Measurements from ENCODE around the gene SPOPL.
"Not testable (repeated sequence)": the region's sequence is repeated elsewhere in the genome, so short reads cannot be mapped to it uniquely, and the experiment has no call there.

SPOPL gene

GRCh38 chr2:138494265-138494966 is 7.2 kb upstream of the SPOPL start:
- DNase-seq (ENCODE audit: low spot score) = no peak

DNA sequence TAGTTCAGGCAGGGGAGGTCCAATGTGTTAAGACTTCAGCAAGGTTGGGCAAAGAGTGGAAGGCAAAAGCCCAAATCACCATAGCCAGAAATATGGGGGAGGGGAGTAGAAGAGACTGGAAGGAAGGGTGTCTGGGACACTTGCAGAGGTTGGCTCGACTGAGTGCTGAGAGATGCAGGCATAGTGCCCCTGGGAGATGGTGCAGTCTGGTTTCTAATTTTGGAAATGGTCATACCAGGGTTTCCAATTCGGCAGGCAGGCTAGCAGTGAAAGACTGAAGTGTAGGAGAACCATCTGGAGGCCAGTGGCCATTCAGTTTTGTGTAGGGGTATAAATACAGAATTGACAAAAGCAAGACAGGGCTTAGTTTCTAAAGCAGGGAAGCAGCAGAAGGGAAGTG is 6.2 kb upstream of the SPOPL start:
- DNase-seq (ENCODE audit: low spot score) = no peak

DNA sequence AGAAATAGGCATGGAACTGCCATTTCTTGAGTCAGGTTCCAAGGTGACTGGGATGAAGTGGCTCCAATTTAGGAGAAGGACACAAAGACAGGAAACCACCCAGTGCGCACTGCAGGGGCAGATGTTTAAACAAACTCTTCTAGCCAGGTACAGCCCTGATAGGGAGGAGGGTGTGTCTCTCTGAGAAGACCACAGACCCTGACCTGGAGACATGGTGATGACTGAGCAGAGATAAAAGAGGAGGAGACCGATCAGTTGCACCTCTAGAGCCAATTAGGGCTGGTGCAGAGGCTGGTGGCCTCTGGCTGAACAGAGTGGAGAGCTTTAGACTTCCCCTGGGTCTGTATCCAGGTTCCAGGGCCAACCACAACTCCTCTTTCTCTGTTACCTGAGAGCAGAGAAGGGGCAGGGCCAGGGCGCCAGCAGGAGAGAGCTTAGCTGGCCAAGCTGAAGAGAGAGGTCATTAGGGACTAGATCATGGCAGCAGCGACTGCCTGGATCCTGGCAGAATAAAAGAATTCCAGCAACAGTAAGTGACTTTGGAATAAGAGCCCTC is 5.4 kb upstream of the SPOPL start:
- no peak for DNase-seq (ENCODE audit: low spot score)

DNA sequence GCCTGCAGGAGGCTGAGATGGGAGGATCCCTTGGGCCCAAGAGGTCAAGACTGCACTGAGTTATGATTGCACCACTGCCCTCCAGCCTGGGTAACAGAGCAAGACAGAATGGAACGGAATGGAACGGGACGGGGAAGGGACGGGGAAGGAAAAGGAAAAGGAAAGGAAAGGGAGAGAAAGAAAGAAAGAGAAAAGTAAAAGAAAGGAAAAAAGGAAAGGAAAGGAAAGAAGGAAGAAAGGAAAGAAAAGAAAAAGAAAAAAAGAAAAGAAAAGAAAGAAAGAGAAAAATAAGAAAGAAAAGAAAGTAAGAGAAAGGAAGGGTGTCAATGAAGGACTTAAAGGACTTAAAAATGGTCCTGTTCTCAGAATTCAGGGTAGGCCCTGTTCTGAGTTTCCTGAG is 4.3 kb upstream of the SPOPL start:
- no peak for DNase-seq (ENCODE audit: low spot score)

DNA sequence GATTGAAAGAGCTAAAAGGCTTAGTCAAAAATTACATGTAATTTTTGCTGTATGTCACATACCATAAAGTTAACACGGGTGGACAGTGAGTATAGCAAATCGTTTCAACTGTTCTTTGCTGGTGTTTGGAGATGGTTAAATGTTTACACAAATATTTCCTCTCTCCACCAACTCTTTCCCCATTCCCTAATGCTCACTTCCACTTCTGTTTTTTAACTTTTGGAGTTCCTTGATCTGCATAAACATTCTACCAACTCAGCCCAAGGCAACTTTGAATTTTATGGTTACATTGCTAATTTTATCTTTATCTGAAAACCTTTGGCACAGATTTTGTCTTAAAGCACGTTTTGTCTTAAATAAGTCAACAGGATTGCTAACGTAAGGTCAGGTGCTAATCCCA is 1.9 kb upstream of the SPOPL start:
- DNase-seq (ENCODE audit: low spot score) = no peak

GRCh38 chr2:138500592-138501424 is 762 bp upstream of the SPOPL start:
- DNase-seq (ENCODE audit: low spot score) = peak; percentile 15

DNA sequence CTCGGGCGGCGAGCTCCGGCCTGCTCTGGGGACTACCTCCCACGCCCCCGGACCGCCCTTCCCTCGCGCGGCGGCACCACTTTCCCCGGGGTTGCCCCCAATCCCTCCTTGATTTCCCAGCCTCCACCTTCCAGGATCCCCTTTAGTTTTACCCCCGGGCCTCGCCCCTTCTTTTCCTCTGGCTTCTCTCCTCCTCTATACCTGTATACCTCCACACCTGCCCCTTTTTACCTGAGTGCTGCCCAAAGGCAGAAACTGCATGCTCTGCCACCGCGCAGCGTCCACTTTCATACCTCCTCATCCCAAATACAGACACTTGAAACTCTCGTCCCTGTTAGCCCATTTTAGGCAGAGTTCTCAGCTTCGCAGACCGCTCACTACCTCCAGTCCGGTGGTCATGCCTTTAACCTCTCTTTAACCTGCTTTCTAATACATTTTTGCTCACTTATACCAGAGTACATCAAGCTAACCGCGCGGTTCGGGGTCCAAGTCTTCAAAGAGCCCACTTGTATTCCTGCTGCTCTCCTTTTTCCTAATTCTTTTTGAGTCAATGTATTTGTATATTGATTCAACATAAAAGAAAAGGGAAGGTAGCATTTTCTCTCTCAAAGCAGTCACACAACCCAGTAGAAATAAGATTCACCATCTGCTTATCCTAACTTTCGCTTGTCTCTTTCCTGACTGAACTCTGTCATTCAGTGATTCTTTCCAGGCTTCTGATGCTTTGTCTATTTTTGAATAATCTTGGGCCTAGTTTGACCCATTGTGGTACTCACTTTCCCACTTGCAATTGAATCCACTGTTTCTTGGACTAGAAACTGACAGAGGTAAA is 901 bp downstream of the SPOPL start:
- peak; percentile 43 for DNase-seq (ENCODE audit: low spot score)

DNA sequence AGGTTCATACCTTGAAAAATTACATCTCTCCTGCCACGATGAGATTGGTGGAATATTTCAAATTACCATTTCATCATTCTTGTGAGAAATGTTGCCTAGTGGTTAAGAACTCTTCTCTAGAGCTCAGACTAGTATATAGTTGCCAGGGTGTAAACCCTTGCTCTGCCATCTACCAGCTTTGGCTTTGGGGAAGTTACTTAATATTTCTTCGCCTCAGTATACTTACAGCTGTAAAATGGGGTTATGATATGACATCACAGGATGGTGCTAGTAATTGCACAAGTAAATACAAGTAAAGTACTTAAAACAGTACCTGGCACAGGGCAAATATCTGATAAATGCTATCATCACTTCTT is 1.5 kb downstream of the SPOPL start:
- no peak for DNase-seq (ENCODE audit: low spot score)

- DNase-seq (ENCODE audit: low spot score) = no peak
These were observed 2.1 kb downstream of the SPOPL start for GRCh38 chr2:138503652-138504051.

DNA sequence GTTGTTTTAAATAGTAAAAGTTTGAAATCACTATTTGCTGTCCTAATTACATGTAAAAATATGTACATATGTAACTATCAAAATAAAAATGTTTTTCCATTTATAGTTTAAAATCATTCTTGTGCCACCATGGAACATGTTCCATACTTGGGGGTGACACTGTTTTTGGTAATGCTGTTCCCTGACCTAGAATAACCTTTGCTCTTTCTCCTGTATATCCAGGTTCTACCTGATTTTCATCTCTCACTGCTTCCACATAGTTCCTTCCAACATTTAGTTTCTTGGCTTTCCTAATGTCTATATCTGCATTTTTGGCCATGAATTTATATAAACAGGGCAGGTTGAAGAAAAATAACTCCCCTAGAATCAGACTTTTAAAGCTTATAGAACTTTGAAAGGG is 2.5 kb downstream of the SPOPL start:
- no peak for DNase-seq (ENCODE audit: low spot score)

GRCh38 chr2:138504546-138505235 is 3.1 kb downstream of the SPOPL start:
- DNase-seq (ENCODE audit: low spot score) = peak; percentile 66

GRCh38 chr2:138507267-138507666 is 5.7 kb downstream of the SPOPL start:
- no peak for DNase-seq (ENCODE audit: low spot score)

DNA sequence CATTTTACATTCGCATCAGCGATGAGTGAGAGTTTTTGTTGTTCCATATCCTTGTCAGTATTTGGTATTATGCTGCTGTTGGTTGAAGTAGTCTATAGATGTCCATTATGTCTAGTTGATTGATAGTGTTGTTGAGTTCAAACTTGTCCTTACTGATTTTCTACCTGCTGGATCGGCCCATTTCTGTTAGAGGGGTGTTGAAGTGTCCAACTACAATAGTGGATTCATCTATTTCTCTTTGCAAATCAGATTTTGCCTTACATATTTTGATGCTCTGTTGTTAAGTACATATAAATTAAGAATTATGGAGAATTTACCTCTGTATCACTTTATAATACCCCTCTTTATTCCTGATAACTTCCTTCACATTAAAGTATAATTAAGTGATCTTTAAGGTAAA is 8.7 kb downstream of the SPOPL start:
- no peak for DNase-seq (ENCODE audit: low spot score)

GRCh38 chr2:138512672-138513071 is 11.1 kb downstream of the SPOPL start:
- no peak for DNase-seq (ENCODE audit: low spot score)

- no peak for DNase-seq (ENCODE audit: low spot score)
These were observed 12.6 kb downstream of the SPOPL start for GRCh38 chr2:138514173-138514572.

- DNase-seq (ENCODE audit: low spot score) = no peak
These were observed 13.5 kb downstream of the SPOPL start for GRCh38 chr2:138515092-138515491.

DNA sequence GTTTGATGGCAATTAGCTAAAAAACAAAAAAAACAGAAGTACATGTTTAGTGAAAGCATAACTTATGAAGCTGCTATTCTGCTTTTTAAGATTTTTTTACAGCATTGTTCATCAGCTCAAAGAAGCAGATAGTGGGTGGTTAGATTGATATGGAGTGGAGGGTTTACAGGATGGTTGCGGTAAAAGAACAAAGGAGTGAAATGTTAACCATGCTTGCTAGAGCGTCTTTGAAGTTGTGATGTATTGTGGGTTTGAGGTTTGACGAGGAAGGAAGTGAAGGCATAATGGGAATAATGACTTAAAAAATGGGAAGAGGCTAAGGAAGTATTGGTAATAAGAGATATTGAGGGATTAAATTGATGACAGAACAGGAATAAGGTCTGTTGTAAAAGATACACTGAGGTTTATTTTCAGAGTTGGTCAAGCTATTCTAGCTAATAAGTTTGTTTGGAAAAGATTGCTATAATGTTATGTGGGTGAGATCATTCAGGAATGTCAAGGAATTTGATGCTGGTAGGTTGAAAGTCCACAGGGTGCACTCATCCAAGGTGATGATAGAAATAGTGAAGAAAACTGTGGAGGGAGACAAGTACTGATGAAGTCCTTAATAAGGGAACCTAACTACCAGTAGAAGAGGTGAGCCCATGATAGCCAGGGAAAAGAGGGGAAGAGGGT is 14.6 kb downstream of the SPOPL start:
- DNase-seq (ENCODE audit: low spot score) = no peak

GRCh38 chr2:138518860-138519259 is 17.3 kb downstream of the SPOPL start:
- no peak for DNase-seq (ENCODE audit: low spot score)

GRCh38 chr2:138521821-138522220 is 20.3 kb downstream of the SPOPL start:
- no peak for DNase-seq (ENCODE audit: low spot score)

- no peak for DNase-seq (ENCODE audit: low spot score)
These were observed 21.0 kb downstream of the SPOPL start for GRCh38 chr2:138522556-138522955.

DNA sequence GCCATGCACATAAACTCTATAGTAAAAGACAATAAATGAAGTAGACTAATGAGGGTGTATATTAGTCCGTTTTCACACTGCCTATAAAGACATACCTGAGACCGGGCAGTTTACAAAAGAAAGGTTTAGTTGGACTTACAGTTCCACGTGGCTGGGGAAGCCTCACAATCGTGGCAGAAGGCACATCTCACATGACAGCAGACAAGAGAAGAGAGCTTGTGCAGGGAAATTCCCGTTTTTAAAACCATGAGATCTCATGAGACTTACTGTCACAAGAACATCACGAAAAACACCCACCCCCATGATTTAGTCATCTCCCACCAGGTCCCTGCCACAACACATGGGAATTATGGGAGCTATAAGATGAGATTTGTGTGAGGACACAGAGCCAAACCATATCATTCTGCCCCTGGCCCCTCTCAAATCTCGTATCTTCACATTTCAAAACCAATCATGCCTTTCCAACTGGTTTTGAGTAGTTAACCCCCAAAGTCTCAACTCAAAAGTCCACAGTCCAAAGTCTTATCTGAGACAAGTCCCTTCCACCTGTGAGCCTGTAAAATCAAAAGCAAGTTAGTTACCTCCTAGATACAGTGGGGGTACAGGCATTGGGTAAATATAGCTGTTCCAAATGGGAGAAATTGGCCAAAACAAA is 21.6 kb downstream of the SPOPL start:
- not testable (repeated sequence) for DNase-seq (ENCODE audit: low spot score)

Measured in pons (tissue), 1 donor.